Adrenal gland (tissue), 12 donors: ENCODE measurements around the gene RNH1. TPM values are rescaled to one million over a fixed set of nuclear protein-coding genes. Genes with fewer than 3 reads are reported as not detected.
"Not testable (repeated sequence)": the region's sequence is repeated elsewhere in the genome, so short reads cannot be mapped to it uniquely, and the experiment has no call there.

Source experiments
- DNase-seq, 7 donors: peaks; one replicate each; pipeline ENCODE4 v3.0.0-alpha.2; 2019 to 2020
- H3K27ac ChIP-seq, 5 donors: fragments of 200-600 bp; sonication (generic) in 4 of 5; 1 replicate in 3 of 5; 2 replicates in 2 of 5; pipeline versions ENCODE4 v1.5.1 to v1.8.0; 2016 to 2020; ENCODE audit warnings: mild to moderate bottlenecking in 1 of 5
- H3K27me3 ChIP-seq: fragments of 200-600 bp; 2 replicates; pipeline ENCODE4 v1.8.0; 2021
- H3K36me3 ChIP-seq, 2 donors: fragments of 200-600 bp; replicated peaks in 1 of 2; 1 replicate in 1 of 2; 2 replicates in 1 of 2; pipeline versions ENCODE4 v1.5.1 to v1.8.0; 2018 to 2022
- H3K4me1 ChIP-seq, 2 donors: fragments of 200-600 bp; replicated peaks in 1 of 2; 1 replicate in 1 of 2; 2 replicates in 1 of 2; pipeline versions ENCODE4 v1.5.1 to v1.8.0; 2018 to 2021
- H3K4me3 ChIP-seq, 4 donors: fragments of 200-600 bp; sonication (generic) in 3 of 4; one replicate each; pipeline ENCODE4 v1.5.1; 2016 to 2018
- H3K9me3 ChIP-seq, 3 donors: fragments of 200-600 bp; sonication (generic) in 1 of 3; replicated peaks in 1 of 3; 1 replicate in 2 of 3; 2 replicates in 1 of 3; pipeline versions ENCODE4 v1.5.1 to v1.8.0; 2016 to 2021
- POLR2A ChIP-seq, 2 donors: fragments of 450-650 bp; IDR thresholded peaks; one replicate each; pipeline ENCODE4 v1.6.1; 2017; ENCODE audit warnings: antibody characterized with exemption in 2 of 2, mild to moderate bottlenecking in 2 of 2, moderate library complexity in 1 of 2
- WGBS, 4 donors: extraction: QIAGEN DNeasy Blood & Tissue Kit in 2 of 4; methylation state at CpG; one replicate each; pipeline versions ENCODE4 v1.1.5 to v1.1.7; 2013 to 2017; 5-methylcytosine and 5-hydroxymethylcytosine counted together
- intact Hi-C, 2 donors: fragments of 100-400 bp; cut with DNase I; formaldehyde crosslinking; loops; one replicate each; pipeline versions ENCODE4 v1.14.1 to v1.15.0; 2022 to 2023
- polyA plus RNA-seq, 3 donors: library from polyadenylated mRNA; stranded (reverse); fragments of 200-250 nt in 2 of 3; fragments of 350-450 nt in 1 of 3; fragmentation: Illumina TruSeq in 1 of 3; extraction: RNeasy Lipid Tissue Mini Kit (QIAGEN cat#74804) in 1 of 3; gene quantifications; one replicate each; pipeline ENCODE4 v1.2.3, GENCODE V29; 2013 to 2014
- total RNA-seq, 9 donors: library from RNA; depleted of rRNA in 4 of 9; stranded (reverse); fragments of >200 nt in 4 of 9; fragments of 120-200 nt in 1 of 9; fragmentation: NEBNext Ultra II Directional in 1 of 9; extraction: Animal tissue kit (Norgen Biotek cat#: 25700) in 1 of 9; gene quantifications; one replicate each; pipeline versions ENCODE4 v1.1.0 to v1.2.4, GENCODE V29; 2013 to 2023
- TF ChIP-seq, protein P1 (sequence below), 6 experiments: fragments of 450-650 bp in 4 of 6; fragments of 200-600 bp in 2 of 6; sonication (generic) in 1 of 6; IDR thresholded peaks; 1 replicate in 5 of 6; 2 replicates in 1 of 6; pipeline versions ENCODE4 v1.5.1 to v1.8.0; 2016 to 2021; ENCODE audit warnings: antibody characterized with exemption in 6 of 6, mild to moderate bottlenecking in 2 of 6, moderate library complexity in 1 of 6
- donor health status: healthy with polysubstance abuse.
- donor health status: Bipolar disorder and iron deficiency.
- donor health status: DM: yes; HTN: yes; CAD: no.
- donor health status: DM: no; HTN: no; CAD: no.
- donor health status: DM: no; HTN: no; CAD: no.
- donor health status: DM: yes; HTN: yes; CAD: no.

Gene RNH1
- total and polyA plus RNA-seq, 12 donors = 36.3 to 342 (median 205) TPM

DNA sequence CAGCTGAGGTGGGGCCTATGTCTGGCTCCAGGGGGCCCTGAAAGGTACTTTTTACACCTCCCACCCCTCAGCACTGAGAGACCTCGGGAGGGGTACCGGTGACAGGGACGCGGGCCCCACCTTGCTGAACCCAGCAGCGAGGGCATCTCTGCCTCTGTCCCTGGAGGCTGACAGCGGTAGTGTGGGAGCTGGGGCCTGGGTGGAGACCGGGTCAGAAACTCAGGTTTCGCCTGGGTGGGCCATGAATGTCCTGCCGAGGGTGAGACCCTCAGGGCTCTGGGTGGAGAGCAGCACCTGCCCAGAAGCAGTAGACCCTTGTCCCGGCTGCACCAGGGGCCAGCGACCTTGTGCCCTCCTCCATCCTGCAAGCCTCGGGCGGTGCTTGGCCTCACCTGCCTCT, 34.8 kb downstream of the RNH1 start:
- H3K9me3 ChIP-seq = no peaks in the 10 kb centered on the region
- H3K27me3 ChIP-seq = no peaks in the 10 kb centered on the region
- H3K36me3 ChIP-seq = no peaks in the 10 kb centered on the region
- H3K4me3 ChIP-seq = no peak overlapping the region
- WGBS, 4 donors = 75 to 91% (median 81%) methylated on average over 8 to 13 of the region's 13 CpGs
- intact Hi-C loops = no loop called here
- H3K4me1 ChIP-seq = peaks cover 21 to 24% of the 10 kb centered on the region in 2 donors
- no peak for DNase-seq
- no peak overlapping the region for H3K27ac ChIP-seq
- TF ChIP-seq, protein P1, sequence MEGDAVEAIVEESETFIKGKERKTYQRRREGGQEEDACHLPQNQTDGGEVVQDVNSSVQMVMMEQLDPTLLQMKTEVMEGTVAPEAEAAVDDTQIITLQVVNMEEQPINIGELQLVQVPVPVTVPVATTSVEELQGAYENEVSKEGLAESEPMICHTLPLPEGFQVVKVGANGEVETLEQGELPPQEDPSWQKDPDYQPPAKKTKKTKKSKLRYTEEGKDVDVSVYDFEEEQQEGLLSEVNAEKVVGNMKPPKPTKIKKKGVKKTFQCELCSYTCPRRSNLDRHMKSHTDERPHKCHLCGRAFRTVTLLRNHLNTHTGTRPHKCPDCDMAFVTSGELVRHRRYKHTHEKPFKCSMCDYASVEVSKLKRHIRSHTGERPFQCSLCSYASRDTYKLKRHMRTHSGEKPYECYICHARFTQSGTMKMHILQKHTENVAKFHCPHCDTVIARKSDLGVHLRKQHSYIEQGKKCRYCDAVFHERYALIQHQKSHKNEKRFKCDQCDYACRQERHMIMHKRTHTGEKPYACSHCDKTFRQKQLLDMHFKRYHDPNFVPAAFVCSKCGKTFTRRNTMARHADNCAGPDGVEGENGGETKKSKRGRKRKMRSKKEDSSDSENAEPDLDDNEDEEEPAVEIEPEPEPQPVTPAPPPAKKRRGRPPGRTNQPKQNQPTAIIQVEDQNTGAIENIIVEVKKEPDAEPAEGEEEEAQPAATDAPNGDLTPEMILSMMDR (IDR thresholded peaks at IDR 0.05) = no peak
- no peak for TF ChIP-seq POLR2A (IDR thresholded peaks at IDR 0.05)

DNA sequence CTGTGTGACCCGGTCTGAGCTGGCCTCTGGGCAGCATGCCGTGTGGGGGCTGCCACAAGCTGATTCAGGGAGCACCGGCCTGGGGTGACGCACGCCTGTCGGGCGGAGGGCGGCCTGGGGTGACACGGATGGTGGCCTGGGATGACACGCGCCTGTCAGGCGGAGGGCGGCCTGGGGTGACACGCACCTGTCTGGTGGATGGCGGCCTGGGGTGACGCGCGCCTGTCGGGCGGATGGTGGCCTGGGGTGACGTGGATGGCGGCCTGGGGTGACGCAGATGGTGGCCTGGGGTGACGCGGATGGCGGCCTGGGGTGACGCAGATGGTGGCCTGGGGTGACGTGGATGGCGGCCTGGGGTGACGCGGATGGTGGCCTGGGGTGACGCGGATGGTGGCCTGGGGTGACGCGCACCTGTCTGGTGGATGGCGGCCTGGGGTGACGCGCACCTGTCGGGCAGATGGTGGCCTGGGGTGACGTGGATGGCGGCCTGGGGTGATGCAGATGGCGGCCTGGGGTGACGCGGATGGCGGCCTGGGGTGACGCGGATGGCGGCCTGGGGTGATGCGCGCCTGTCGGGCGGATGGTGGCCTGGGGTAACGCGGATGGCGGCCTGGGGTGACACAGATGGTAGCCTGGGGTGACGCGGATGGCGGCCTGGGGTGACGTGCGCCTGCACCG, 35.4 kb downstream of the RNH1 start:
- H3K27ac ChIP-seq = peak overlapping the region in 1 of 5 donors; percentile 20
- H3K9me3 ChIP-seq = no peaks in the 10 kb centered on the region
- peaks cover 21 to 24% of the 10 kb centered on the region in 2 donors for H3K4me1 ChIP-seq
- H3K4me3 ChIP-seq = no peak overlapping the region
- DNase-seq = no peak
- intact Hi-C loops = no loop called here
- no peaks in the 10 kb centered on the region for H3K36me3 ChIP-seq
- 92 to 97% (median 94%) methylated on average over 58 to 61 of the region's 61 CpGs for WGBS, 4 donors
- TF ChIP-seq, protein P1 (IDR thresholded peaks at IDR 0.05) = no peak
- no peak for TF ChIP-seq POLR2A (IDR thresholded peaks at IDR 0.05)
- H3K27me3 ChIP-seq = no peaks in the 10 kb centered on the region

DNA sequence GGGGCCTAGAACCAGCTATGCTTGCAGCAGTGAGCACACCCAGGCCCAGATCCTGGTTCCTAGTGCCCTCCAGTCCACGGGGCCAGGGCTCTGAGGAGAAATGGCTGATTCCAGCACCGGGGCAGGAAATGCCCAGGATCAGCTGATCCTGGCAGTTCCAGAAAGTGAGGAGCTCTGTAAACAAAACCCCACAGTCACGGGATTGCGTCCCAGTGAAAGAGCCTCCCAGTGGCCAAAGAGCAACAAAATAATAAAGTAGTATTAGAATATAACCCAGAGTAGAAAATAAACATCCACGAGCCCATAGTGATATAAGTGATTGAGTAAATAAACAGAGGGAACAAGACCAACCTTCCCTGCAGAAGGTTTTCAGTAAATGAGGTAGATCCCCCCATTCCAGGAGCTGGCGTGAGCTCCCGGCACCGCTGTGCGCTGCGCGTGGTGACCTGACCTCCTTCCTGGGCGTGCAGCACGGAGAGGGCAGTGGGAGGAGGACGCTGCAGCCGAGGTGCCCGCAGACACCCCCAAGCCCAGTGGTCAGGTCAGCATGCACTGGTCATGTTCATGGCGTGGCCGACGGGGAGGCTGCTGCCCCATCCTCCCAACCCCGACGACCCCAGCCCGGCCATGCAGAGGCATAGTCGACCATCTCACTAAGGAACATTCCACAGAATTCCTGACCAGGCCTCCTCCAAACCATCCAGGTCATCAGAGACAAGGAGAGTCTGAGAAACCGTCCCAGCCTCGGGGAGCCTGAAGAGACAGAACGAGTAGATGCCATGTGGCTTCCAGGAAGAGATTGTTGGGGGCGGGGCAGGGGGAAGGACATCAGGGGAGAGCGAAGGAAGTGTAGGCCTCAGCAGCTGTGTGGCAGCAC, 37.1 kb downstream of the RNH1 start:
- no peaks in the 10 kb centered on the region for H3K9me3 ChIP-seq
- peaks cover 21 to 24% of the 10 kb centered on the region in 2 donors for H3K4me1 ChIP-seq
- no peaks in the 10 kb centered on the region for H3K36me3 ChIP-seq
- WGBS, 4 donors = 39 to 63% (median 58%) methylated on average over 14 to 28 of the region's 28 CpGs
- peak; percentile 62 to 89 (median 85) for DNase-seq
- no peaks in the 10 kb centered on the region for H3K27me3 ChIP-seq
- TF ChIP-seq, protein P1 (IDR thresholded peaks at IDR 0.05) = peak in 5 of 6 experiments; percentile 38 to 55 (median 43)
- peak; percentile 61 to 78 for TF ChIP-seq POLR2A (IDR thresholded peaks at IDR 0.05)
- intact Hi-C loops = no loop called here
- H3K27ac ChIP-seq = peak overlapping the region; percentile 6 to 95 (median 86)
- H3K4me3 ChIP-seq = peak overlapping the region in 1 of 4 donors; percentile 37

DNA sequence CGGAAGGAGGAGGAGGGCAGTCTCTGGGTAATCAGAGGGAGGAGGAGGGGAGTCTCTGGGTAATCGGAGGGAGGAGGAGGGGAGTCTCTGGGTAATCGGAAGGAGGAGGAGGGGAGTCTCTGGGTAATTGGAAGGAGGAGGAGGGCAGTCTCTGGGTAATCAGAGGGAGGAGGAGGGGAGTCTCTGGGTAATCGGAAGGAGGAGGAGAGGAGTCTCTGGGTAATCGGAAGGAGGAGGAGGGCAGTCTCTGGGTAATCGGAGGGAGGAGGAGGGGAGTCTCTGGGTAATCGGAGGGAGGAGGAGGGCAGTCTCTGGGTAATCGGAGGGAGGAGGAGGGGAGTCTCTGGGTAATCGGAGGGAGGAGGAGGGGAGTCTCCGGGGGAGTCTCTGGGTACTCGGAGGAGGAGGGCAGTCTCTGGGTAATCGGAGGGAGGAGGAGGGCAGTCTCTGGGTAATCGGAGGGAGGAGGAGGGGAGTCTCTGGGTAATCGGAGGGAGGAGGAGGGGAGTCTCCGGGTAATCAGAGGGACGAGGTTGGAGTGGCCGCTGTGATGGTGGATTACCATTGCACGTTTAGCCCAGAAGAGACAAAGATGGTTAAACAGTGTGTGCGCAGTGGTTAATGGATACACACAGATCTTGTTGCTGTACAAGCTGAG, 37.9 kb downstream of the RNH1 start:
- intact Hi-C loops = not testable (repeated sequence)
- peak overlapping the region in 1 of 4 donors; percentile 37 for H3K4me3 ChIP-seq

More for the DNA sequence above, 37.9 kb downstream of the RNH1 start:
- 24 to 39% (median 27%) methylated on average over 15 to 19 of the region's 19 CpGs for WGBS, 4 donors
- H3K9me3 ChIP-seq, H3K36me3 ChIP-seq, H3K27me3 ChIP-seq: not testable (repeated sequence)
- peaks cover 21 to 24% of the 10 kb centered on the region in 2 donors for H3K4me1 ChIP-seq
- peak in 2 of 7 donors; percentile 60 to 71 for DNase-seq
- H3K27ac ChIP-seq = peak overlapping the region; percentile 6 to 95 (median 86)
